Stimulated activated naive CD8-positive, alpha-beta T cell treated with anti-CD3 and anti-CD28 coated beads, Interleukin-15, Interleukin-2, amounts not matched to agents 100 U/mL and 50 U/mL, for 24 hours (primary cell): ENCODE data around the gene NOC3L.
"Not testable (repeated sequence)": the region's sequence is repeated elsewhere in the genome, so short reads cannot be mapped to it uniquely, and the experiment has no call there.

ENCODE experiments used
- ATAC-seq: fragments of 150-1000 bp; cut with Tn5 transposase; one replicate; pipeline ENCODE4 v1.10.0; 2021
- DNase-seq: peaks from one replicate; pipeline ENCODE4 v3.0.0; 2021

The NOC3L gene

DNA sequence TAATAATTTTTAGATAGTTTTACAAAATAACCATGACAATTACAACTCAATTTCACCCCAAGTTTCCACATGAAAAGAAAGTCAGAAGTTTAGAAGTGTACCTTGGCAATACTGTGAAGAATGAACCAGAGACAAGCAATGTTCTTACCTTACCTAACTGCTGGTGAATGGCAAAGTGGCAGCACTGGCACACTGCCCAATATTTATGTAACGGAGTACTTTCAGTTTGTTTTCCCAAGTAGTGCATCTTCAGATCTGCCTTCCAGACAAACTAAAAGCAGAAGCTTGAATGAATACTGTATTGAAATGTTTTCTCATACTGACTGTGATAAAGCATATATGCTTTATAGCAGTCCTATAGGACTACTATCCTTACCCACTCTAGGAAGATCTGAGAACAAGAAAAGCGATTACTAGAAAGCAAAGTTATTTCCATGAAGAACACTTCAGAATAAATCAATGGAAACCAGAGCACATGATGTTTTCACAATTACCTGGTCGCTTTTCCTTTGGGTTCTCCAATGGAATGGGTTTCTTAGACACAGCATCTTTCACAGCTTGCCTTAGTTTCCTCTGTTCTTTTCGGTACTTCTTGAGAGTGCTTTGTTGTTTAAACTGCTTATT is 1.5 kb downstream of the NOC3L start:
- ATAC-seq (no peak), DNase-seq (no peak)

DNA sequence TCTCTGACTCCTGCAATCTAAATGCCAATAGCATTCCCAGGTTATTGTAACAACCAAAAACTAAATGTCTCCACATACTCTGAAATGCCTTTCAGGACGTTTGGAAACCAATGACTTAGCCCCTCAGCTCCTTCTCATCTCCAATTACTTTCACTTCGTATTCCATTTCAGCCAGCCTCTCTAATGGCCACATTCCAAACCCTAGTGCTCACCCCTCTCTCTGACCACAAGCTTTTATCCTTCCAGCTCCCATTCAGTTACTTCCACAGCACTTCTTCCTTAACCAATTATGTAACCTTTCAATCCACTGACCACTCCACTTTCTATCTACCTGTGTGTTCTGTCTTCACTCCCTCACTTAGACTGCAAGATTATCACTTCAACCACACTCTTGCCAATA is 4.3 kb downstream of the NOC3L start:
- DNase-seq (no peak), ATAC-seq (no peak)

DNA sequence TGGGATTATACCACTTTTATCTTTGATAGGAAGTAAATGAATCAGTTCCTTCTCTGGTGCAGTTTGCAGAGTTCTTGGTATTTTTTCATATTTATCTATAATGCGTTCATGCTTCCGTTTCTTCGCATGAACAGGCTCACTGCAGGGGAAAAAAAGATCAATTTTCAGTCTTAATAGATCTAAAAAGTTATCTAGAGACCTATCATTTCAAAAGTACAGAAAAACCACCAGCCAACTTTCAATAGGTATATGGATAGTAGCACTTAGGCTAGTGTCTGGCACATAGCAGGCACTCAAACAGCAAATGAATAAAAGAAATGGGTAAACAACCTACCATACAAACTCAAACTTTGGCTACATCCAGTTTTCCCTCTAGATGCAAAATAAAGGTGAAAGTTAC is 5.5 kb downstream of the NOC3L start:
- ATAC-seq (no peak), DNase-seq (no peak)

DNA sequence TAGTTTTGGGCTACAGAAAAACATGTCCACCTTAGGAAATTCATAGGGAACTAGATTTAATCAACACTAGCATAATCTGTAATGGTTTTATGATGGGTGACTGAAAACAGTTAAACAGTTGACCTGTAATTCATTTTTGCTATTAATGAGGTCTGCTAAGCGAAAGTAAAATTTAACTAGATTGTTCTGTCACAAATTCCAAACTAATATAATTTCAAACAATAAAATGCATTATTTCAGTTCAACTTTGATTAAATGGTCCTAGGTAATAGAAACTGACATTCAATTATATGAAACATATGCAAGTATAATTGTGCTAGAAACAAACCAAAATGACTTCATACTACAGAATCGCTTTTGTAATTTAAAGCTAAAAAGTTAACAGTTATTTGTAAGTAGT is 6.9 kb downstream of the NOC3L start:
- ATAC-seq (no peak), DNase-seq (no peak)

DNA sequence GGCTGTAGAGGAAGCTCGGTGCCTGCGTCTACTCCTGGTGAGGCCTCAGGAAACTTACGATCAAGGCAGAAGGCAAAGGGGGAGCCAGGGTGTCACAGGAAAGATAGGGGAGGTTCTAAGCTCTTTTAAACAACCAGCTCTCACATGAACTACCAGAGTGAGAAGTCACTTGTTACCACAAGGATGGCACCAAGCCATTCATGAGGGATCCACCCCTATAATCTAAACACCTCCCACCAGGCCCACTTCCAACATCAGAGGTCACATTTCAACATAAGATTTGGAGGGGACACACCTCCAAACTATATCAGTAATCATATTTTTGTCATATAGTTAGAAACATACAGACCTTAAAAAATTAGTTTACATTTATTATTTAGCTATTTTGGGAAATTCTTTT is 9.4 kb downstream of the NOC3L start:
- ATAC-seq (no peak), DNase-seq (no peak)

DNA sequence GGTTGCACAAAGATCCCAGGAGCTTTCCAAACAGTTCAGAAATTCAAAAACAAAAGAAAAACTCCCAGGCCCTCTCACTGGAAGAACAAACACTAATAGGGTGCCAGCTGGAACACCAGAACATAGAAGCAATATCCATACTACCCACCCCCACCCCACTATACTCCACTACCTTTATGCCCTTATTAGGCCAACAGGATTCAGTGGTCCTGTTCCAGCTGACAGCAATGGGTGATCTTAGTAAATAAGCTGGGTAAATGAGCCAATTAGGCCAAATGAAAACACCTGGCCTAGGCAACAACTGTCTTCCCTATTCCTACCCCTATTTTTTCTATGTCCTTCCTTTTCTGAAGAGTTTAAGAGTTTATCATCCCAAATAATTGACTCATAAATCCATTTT is 11.7 kb downstream of the NOC3L start:
- DNase-seq (no peak), ATAC-seq (no peak)

- DNase-seq, ATAC-seq: not testable (repeated sequence)
These were observed 12.2 kb downstream of the NOC3L start for GRCh38 chr10:94350500-94350899.

DNA sequence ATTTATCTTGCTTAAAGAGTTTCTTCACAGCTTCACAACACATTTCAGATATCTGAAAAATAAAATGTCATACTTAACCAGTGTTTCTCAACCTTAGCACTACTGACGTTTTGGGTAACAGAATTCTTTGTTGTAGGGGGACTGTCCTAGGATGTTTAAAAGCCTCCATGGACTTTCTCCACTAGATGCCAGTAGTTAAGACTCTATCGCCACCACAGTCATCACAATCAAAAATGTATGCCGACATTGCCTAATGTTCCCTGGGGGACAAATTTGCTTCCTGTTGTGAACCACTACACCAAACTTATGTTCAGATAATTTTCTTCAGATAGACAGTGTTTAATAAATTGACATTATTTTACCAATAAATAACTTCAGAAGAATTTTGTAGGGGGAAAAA is 13.4 kb downstream of the NOC3L start:
- no peak for ATAC-seq
- no peak for DNase-seq

DNA sequence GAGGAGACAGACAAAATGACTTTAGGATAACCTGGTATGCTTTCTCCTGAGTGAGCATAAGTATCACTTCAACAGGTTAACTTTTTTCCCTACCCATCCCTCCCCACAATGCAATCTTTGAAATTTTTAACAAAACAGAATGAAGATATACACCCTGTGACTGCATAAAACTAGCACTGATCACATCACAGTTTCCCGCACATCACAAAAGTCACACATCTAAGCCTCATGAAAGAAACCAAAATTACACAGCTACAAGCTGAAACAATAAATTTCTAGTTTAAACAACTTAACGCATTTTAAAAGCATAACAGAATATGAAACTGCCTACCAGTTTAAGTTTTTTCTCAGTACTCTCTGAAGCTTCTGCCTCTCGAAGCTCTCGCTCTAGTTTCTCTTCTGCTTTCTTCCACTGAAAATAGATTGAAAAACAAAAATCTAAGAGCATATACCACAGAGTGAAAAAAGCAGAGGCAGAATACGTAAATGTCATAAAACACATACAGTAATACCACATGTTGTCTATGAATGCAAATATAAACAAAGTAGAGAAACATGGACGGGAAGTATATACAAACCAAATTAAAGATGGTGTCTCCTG is 18.1 kb downstream of the NOC3L start:
- ATAC-seq = no peak
- no peak for DNase-seq

DNA sequence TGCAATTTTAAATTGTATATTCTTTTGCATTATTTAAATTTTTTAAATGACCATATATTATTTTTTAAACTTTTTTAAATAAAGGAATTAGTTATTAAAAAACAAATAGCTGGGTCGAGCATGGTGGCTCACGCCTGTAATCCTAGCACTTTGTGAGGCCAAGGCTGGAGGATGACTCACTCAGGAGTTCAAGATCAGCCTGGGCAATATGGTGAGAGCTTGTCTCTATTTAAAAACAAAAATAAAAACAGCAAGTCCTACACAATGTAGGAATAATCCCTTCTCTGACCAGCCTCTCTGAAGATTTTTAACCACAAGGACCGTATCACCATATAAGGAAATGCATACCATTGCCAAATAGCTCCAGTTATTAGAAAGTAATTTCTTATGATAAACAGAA is 19.6 kb downstream of the NOC3L start:
- DNase-seq = no peak
- ATAC-seq = no peak

DNA sequence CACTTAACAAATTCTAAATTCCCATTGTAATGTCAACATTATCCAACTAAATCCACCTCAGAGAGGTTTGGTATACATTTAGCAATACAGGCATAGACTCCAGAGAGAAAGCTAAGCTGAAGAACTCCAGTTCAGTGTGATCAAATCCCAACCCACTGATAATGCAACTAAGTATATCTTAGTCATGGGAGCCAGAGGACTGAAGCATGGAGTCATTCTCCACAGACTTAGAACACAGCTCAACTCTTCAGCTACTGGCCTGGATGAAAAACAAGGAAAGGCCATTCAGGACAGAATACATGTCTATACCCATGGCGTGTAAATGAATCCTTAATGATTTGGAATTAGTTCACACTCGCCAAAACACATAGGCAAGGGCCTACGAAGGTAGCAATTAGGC is 27.9 kb downstream of the NOC3L start:
- ATAC-seq (no peak), DNase-seq (no peak)

GRCh38 chr10:94333051-94333450 is 29.7 kb downstream of the NOC3L start:
- no peak for DNase-seq
- no peak for ATAC-seq

GRCh38 chr10:94328613-94329012 is 34.1 kb downstream of the NOC3L start:
- no peak for DNase-seq
- no peak for ATAC-seq

DNA sequence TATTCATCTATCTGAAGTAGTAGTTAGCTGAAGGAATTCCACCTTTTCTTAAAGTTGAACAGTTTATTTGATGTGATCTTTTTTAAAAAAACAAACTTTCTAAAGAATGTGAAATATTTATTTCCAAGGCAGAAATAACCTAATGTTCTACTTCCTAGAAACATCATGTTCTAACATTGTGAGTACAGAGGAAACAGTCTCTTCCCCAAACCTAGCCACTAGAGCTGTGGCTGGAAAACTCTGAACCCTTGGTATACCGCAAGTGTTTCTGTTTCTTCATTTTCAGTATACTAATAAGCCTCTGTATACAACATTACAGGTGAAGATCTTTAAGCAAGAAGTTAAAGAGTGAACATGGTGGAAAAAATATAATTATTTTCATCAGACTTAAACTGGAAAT is 35.1 kb downstream of the NOC3L start:
- ATAC-seq (no peak), DNase-seq (no peak)

DNA sequence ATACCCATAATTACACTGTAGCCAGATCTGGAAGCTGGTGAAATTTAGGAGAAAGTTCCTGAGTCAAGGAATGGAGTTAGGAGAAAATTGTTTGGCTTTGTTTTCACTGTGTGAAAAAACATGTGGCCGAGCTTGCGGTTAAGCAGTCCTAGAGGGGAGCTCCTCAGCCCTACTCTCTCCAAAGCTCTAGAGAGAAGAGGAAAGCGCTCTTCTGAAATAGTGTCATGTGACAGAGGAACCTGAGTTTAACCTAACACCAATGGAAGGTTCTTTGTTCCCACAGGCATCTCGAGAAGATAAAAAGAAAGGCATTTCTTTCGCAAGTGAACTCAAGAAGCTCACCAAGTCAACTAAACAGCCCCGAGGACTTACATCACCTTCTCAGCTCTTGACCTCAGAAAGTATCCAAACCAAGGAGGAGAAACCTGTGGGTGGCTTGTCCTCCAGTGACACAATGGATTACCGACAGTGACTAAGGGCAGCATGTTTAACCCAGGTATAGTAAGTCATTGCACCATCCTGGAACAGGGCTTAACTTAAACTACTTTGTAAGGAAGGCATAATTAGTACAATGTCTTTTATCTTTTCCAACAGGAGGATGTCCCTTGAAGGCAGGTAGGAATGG is 38.0 kb downstream of the NOC3L start:
- DNase-seq (no peak), ATAC-seq (no peak)

DNA sequence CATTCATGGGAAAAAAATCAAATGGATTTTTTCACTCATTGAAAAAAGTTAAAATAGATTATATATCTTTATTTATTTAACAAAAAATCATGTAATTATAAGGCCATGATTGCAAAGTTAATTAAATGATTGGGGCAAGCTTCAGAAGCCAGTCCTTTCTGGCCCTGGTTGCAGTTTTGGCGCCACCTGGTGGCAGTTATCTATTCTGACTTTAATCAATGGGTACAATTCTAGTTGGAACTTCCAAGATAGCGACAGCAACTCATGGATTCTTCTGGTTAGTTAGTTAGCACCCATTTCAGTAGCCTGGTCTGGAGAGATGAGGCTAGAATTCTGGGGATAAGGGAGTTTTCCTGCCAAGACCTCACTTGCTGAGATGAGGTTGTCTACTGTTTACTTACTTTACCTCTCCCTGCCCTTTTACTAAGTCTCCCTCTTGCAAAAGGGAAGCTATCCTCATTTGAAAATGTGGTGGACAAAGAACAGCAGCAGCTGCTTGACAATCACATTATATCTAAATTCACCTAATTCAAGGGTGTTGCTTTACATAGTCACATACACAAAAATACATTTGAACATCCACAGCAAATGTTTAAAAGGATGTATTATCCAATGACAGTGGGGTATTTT is 42.3 kb downstream of the NOC3L start:
- DNase-seq (peak; percentile 74), ATAC-seq (no peak)

DNA sequence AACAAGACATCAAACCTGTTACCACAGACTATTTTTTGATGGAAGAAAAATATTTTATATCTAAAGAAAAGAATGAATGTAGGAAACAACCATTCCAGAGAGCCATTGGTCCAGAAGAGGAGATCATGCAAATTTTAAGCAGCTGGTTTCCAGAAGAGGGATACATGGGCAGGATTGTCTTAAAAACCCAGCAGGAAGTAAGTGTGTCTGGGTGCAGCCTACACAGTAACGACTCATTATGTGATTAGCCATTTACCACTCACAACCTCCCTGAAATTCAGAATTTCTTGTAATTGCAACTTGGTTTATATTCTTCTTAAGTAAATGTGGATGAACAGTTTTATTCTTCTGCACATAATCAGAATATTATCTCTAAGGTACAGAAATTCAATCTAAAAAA is 46.2 kb downstream of the NOC3L start:
- ATAC-seq (no peak), DNase-seq (no peak)

DNA sequence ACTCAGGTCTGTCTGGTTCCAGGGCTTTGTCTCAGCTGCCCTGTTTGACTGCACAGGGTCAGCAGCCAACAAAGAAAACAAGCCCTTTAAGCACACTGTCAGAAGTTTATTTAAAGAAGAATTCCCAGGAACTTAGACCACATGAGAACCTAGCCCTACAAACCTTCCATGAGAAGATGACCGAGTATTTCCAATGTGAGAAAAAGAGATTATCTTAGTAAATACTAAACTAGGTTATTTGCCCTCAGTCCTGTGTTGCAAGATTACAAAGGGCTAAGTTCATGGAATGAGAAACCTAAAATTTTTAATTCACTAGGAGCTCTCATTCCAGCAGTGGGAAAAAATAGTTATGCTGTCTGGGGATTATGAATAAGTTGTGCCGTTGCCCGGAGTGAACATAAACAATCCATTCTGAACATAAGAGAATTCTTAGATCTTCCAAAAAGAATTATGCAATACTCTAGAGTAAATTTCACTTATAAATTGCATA is 46.7 kb downstream of the NOC3L start:
- DNase-seq = no peak
- ATAC-seq = no peak

DNA sequence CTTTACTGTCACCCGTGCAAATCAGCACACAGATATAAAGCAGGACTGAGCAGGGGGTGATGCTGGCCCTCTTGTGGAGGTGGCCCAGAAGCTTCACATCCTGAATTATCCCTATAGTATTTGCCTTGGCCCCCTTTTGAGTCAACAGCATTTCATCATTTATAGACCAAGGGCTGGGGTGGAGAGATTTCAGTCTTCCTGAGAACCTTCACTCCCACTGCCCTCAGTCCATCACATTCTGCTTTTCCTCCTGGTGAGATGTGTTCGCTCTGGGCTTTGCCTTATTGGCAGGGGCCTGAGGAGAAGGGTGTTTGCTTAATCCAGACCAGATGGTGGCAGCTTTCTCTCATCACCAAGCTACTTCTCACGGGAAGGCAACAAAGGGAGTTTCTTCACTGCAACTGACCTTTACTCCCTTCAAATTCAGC is 47.7 kb downstream of the NOC3L start:
- DNase-seq (no peak), ATAC-seq (no peak)

DNA sequence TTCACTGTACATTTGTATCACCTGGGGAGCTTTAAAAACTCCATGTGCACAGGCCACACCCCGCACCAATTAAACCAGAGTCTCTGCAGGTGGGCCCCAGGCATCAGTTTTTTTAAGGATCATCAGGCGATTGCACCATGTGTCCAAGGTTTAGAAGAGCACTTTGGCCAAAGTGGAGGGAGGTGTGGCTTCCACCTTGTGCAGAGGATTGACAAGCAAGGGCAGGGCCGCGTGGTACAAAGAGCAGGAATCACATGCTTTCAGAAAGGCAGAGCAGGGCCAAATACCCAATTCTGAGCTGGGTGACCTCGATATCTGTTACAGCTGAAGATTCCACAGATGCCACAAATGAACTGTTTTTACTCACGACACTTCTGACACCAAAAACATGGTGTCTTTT is 52.4 kb downstream of the NOC3L start:
- ATAC-seq (no peak), DNase-seq (no peak)

- DNase-seq (no peak), ATAC-seq (no peak)
These were observed 53.9 kb downstream of the NOC3L start for GRCh38 chr10:94308866-94309265.

- DNase-seq = no peak
- no peak for ATAC-seq
These were observed 55.6 kb downstream of the NOC3L start for GRCh38 chr10:94307046-94307615.

- DNase-seq = no peak
These were observed 58.8 kb downstream of the NOC3L start for GRCh38 chr10:94303929-94304328.

More at GRCh38 chr10:94303929-94304328, 58.8 kb downstream of the NOC3L start:
- no peak for ATAC-seq
